ENCODE data around the gene MLPH. TPM values are rescaled to one million over a fixed set of nuclear protein-coding genes. Genes with fewer than 3 reads are reported as not detected.

MLPH gene
- polyA plus RNA-seq, 1 experiment: 15.6 TPM

DNA sequence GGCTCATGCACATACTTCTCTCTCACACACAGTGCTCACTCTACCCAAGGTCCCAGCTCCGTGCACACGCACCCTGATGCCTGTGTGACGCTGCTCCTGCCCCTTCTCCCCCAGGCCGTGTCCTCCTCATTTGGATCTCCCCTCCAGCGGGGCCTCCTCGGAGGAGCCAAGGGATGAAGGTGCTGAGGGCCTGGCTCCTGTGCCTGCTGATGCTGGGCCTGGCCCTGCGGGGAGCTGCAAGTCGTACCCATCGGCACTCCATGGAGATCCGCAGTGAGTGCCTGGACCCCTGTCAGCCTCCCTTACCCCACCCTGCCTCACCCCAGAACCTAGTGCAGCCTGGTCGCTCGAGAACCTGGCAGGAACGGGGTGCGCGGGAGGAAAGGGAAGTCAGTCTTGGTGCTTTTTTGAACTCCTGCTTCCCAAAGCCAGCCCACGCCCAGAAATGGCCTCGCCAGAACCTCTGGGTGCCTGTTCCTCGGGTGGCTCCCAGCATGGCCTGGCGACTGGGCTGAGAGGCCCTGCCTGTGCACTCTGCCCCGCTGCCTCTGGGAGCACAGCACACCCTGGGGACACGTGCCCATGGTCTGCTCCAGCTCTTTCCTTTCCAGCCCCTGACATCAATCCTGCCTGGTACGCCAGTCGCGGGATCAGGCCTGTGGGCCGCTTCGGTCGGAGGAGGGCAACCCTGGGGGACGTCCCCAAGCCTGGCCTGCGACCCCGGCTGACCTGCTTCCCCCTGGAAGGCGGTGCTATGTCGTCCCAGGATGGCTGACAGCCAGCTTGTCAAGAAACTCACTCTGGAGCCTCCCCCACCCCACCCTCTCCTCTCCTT, 79.6 kb downstream of the MLPH start, which contains the start of gene PRLH:
Gene PRLH (plus strand): TSS at position 174 of the 835 bp plus-strand sequence. CDS start 0 bp downstream, at position 174.
- Histone ChIP-seq H3K4me3 (ENCODE audit: low read depth, low read length) (no peak within 1 kb of the TSS), H3K27ac (ENCODE audit: low read depth, low read length) (no peak within 1 kb of the TSS), H3K27me3 (ENCODE audit: control insufficient read depth, insufficient read depth, low read length) (peaks cover 8% of the 10 kb centered on the region), H3K9me3 (ENCODE audit: control insufficient read depth, insufficient read depth, low read length) (peaks cover 6% of the 10 kb centered on the region; the same call in 1 of the 2 replicates)
- TF ChIP-seq, protein P1, sequence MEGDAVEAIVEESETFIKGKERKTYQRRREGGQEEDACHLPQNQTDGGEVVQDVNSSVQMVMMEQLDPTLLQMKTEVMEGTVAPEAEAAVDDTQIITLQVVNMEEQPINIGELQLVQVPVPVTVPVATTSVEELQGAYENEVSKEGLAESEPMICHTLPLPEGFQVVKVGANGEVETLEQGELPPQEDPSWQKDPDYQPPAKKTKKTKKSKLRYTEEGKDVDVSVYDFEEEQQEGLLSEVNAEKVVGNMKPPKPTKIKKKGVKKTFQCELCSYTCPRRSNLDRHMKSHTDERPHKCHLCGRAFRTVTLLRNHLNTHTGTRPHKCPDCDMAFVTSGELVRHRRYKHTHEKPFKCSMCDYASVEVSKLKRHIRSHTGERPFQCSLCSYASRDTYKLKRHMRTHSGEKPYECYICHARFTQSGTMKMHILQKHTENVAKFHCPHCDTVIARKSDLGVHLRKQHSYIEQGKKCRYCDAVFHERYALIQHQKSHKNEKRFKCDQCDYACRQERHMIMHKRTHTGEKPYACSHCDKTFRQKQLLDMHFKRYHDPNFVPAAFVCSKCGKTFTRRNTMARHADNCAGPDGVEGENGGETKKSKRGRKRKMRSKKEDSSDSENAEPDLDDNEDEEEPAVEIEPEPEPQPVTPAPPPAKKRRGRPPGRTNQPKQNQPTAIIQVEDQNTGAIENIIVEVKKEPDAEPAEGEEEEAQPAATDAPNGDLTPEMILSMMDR (IDR thresholded peaks at IDR 0.05; ENCODE audit: low read depth, low read length): no peak
- CTCF ChIA-PET: interaction anchor here (0.6 to 1.6 kb wide), 2 partner anchors 54 to 156 kb away, joined by 7 to 8 read pairs; no protein-coding TSS in a partner anchor
- no peak for DNase-seq (ENCODE audit: low read depth, low spot score)
- POLR2A ChIA-PET: interaction anchor here (1.0 kb wide), 1 partner anchor 91 kb away, joined by 3 read pairs; no protein-coding TSS in a partner anchor

DNA sequence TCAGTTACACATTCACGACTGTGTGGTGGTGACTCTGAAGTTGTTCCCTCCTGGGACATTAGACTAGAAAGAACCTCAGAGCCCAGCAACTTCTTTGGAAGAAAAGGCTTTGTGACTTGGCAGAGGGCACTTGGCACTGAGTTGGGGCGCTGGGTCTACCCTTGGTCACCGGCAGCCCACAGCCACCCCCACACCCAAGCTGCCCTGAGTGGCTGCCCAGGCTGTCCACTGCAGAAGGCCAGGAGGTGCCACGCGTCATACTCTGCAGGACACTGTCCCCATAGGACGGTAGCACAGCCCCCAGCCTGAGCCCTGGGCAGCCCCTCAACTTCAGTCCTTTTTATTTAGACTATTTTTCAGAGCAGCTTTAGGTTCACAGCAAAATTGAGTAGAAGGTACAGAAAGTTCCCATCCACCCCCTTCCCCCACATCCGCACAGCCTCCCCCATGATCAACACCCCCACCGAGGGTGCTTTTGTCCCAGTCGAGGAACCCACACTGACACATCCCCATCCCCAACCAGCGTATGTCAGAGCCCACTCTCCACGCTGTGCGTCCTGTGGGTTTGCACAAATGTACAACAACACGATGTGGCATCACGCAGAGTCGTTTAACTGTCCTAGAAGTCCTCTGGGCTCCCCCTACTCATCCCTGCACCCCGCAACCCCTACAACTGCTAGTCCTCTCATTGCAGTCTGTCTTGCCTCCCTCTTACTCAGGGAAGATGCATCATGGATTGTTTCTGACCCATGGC, 80.4 kb downstream of the MLPH start:
- Histone ChIP-seq H3K27ac (ENCODE audit: low read depth, low read length) (no peak overlapping the region), H3K9me3 (ENCODE audit: control insufficient read depth, insufficient read depth, low read length) (peaks cover 6% of the 10 kb centered on the region; the same call in 1 of the 2 replicates), H3K27me3 (ENCODE audit: control insufficient read depth, insufficient read depth, low read length) (peaks cover 8% of the 10 kb centered on the region), H3K4me3 (ENCODE audit: low read depth, low read length) (no peak overlapping the region)
- TF ChIP-seq, protein P1 (IDR thresholded peaks at IDR 0.05; ENCODE audit: low read depth, low read length): no peak
- no peak for DNase-seq (ENCODE audit: low read depth, low spot score)
- ChIA-PET CTCF (interaction anchor here (1.6 kb wide), 1 partner anchor 55 kb away, joined by 7 read pairs; no protein-coding TSS in a partner anchor), POLR2A (interaction anchor here (0.5 to 1.0 kb wide), 2 partner anchors 92 to 243 kb away, joined by 3 read pairs; no protein-coding TSS in a partner anchor)

DNA sequence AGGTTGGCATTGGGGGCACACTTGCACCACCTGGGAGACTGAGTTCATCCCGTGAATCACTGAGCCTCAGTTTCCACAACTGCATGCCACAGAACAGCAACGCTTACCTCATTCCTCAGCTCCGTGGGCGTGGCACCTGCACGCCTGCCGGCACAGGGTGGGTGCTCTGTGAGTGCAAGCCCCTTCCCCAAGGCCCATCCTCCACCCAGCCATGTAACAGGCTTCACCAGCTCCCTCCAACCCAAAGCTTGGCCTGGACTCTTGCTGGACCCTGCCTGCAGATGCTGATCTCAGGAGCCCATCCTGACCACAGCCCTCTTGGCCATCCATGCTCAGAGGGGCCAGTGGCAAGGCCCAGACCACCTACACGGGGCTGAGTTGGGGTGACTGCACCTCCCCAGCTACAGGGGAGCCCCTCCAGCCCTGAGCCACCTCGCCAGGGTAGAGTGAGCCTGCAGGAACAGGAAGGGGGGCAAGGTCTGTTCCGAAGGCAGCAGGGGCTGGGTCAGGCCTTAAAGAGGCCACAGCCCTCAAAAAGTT, 81.1 kb downstream of the MLPH start:
- CTCF ChIA-PET: no interaction called here

DNA sequence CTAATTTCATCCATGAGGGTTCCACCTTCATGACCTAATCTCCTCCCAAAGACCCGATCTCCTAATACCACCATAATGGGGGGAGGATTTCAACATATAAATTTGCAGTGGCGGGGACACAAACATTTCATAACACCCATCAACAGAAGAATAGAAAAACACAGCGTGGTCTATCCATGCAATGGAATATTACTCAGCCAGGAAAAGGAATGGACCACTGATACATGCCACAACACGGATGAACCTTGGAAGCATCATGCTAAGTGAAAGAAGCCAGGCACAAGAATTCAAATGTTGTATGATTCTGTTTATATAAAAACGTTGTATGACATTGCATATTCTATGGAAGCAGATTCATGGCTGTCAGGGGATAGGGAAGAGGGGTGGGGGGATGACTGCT, 82.0 kb downstream of the MLPH start:
- no peak for DNase-seq (ENCODE audit: low read depth, low spot score)
- TF ChIP-seq, protein P1 (IDR thresholded peaks at IDR 0.05; ENCODE audit: low read depth, low read length): no peak
- H3K9me3 ChIP-seq (ENCODE audit: control insufficient read depth, insufficient read depth, low read length): peaks cover 9% of the 10 kb centered on the region; the same call in 1 of the 2 replicates
- CTCF ChIA-PET: no interaction called here
- H3K4me3 ChIP-seq (ENCODE audit: low read depth, low read length): no peak overlapping the region
- POLR2A ChIA-PET: no interaction called here
- no peak overlapping the region for H3K27ac ChIP-seq (ENCODE audit: low read depth, low read length)
- H3K27me3 ChIP-seq (ENCODE audit: control insufficient read depth, insufficient read depth, low read length): peaks cover 7% of the 10 kb centered on the region

More for the DNA sequence above, 81.1 kb downstream of the MLPH start:
- TF ChIP-seq, protein P1 (IDR thresholded peaks at IDR 0.05; ENCODE audit: low read depth, low read length): no peak
- no peak for DNase-seq (ENCODE audit: low read depth, low spot score)
- Histone ChIP-seq H3K27ac (ENCODE audit: low read depth, low read length) (no peak overlapping the region), H3K27me3 (ENCODE audit: control insufficient read depth, insufficient read depth, low read length) (peaks cover 8% of the 10 kb centered on the region), H3K9me3 (ENCODE audit: control insufficient read depth, insufficient read depth, low read length) (peaks cover 6% of the 10 kb centered on the region; the same call in 1 of the 2 replicates), H3K4me3 (ENCODE audit: low read depth, low read length) (no peak overlapping the region)
- POLR2A ChIA-PET: interaction anchor here (0.5 kb wide), 1 partner anchor 244 kb away, joined by 3 read pairs; no protein-coding TSS in a partner anchor

Measured in AG04450 (cell line).